ENCODE data around the gene NFASC. TPM values are rescaled to one million over a fixed set of nuclear protein-coding genes. Genes with fewer than 3 reads are reported as not detected.

NFASC gene
- total and polyA plus RNA-seq, 2 experiments from 2014 or later, result 0.75 to 2.2 TPM

GRCh38 chr1:204846546-204846945, 24.1 kb upstream of the NFASC start:
- WGBS (ENCODE audit: low lambda C conversion rate, missing lambda C conversion rate), result 90% methylated on average over 3 of the region's 3 CpGs

DNA sequence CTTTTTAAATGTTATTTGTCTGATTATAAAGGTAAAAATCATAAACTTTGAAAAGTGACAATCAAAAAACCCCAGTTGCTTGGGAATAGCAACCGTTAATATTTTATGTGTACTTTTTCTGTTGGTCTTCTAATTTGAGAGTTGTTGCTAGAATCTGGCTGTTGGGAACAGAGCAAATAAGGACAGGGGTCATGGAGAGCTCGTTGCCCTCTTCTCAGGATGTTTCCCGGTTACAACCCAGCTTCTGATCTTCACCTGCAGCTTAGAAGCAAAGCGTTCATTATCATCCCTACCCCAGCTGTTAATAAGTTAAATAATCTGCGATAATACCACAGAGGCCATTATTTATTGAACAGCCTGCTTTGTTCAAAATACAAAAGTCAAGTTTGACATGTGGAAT, 22.1 kb upstream of the NFASC start:
- Histone ChIP-seq H3K4me1 (ENCODE audit: insufficient read depth) (no peaks in the 10 kb centered on the region), H3K27me3 (no peaks in the 10 kb centered on the region), H4K20me1 (ENCODE audit: insufficient read depth, poor library complexity, severe bottlenecking) (no peaks in the 10 kb centered on the region), H3K4me2 (no peak overlapping the region), H2AFZ (no peak overlapping the region), H3K27ac (no peak overlapping the region), H3K79me2 (no peaks in the 10 kb centered on the region), H3K9me2 (replicated peaks; ENCODE audit: insufficient read depth) (no peaks in the 10 kb centered on the region), H3K9me3 (ENCODE audit: low read depth) (no peaks in the 10 kb centered on the region), H3K4me3 (no peak overlapping the region), H3K36me3 (replicated peaks; ENCODE audit: insufficient read depth, low read depth) (no peaks in the 10 kb centered on the region)
- WGBS (ENCODE audit: low lambda C conversion rate, missing lambda C conversion rate), result 71% methylated on average over 5 of the region's 5 CpGs
- no peak for DNase-seq (ENCODE audit: low spot score)
- TF ChIP-seq CTCF (IDR thresholded peaks at IDR 0.05; ENCODE audit: poor library complexity) (no peak), EZH2 (IDR thresholded peaks at IDR 0.05; ENCODE audit: borderline replicate concordance) (no peak), EZH2phosphoT487 (IDR thresholded peaks at IDR 0.05; ENCODE audit: low read depth, severe bottlenecking, unreplicated experiment) (no peak)

More at GRCh38 chr1:204846546-204846945, 24.1 kb upstream of the NFASC start:
- Histone ChIP-seq H2AFZ (no peak overlapping the region), H4K20me1 (ENCODE audit: insufficient read depth, poor library complexity, severe bottlenecking) (no peaks in the 10 kb centered on the region), H3K27me3 (no peaks in the 10 kb centered on the region), H3K79me2 (no peaks in the 10 kb centered on the region), H3K4me2 (no peak overlapping the region), H3K9me2 (replicated peaks; ENCODE audit: insufficient read depth) (no peaks in the 10 kb centered on the region), H3K36me3 (replicated peaks; ENCODE audit: insufficient read depth, low read depth) (no peaks in the 10 kb centered on the region), H3K4me3 (no peak overlapping the region), H3K4me1 (ENCODE audit: insufficient read depth) (peaks cover 7% of the 10 kb centered on the region), H3K27ac (no peak overlapping the region), H3K9me3 (ENCODE audit: low read depth) (no peaks in the 10 kb centered on the region)
- no peak for TF ChIP-seq EZH2phosphoT487 (IDR thresholded peaks at IDR 0.05; ENCODE audit: low read depth, severe bottlenecking, unreplicated experiment)
- no peak for TF ChIP-seq EZH2 (IDR thresholded peaks at IDR 0.05; ENCODE audit: borderline replicate concordance)
- no peak for TF ChIP-seq CTCF (IDR thresholded peaks at IDR 0.05; ENCODE audit: poor library complexity)
- DNase-seq (ENCODE audit: low spot score), result no peak

GRCh38 chr1:204852854-204853253, 17.8 kb upstream of the NFASC start:
- H3K79me2 ChIP-seq, result no peaks in the 10 kb centered on the region
- no peaks in the 10 kb centered on the region for H4K20me1 ChIP-seq (ENCODE audit: insufficient read depth, poor library complexity, severe bottlenecking)
- no peak overlapping the region for H3K4me3 ChIP-seq
- no peak for TF ChIP-seq CTCF (IDR thresholded peaks at IDR 0.05; ENCODE audit: poor library complexity)
- H3K9me2 ChIP-seq (replicated peaks; ENCODE audit: insufficient read depth), result no peaks in the 10 kb centered on the region
- H3K4me2 ChIP-seq, result no peak overlapping the region
- 77% methylated on average over 2 of the region's 2 CpGs for WGBS (ENCODE audit: low lambda C conversion rate, missing lambda C conversion rate)
- no peak for DNase-seq (ENCODE audit: low spot score)
- H3K4me1 ChIP-seq (ENCODE audit: insufficient read depth), result no peaks in the 10 kb centered on the region
- H2AFZ ChIP-seq, result no peak overlapping the region
- H3K36me3 ChIP-seq (replicated peaks; ENCODE audit: insufficient read depth, low read depth), result no peaks in the 10 kb centered on the region
- H3K27me3 ChIP-seq, result no peaks in the 10 kb centered on the region
- H3K9me3 ChIP-seq (ENCODE audit: low read depth), result no peaks in the 10 kb centered on the region
- no peak overlapping the region for H3K27ac ChIP-seq

- H3K4me1 ChIP-seq (ENCODE audit: insufficient read depth), result no peaks in the 10 kb centered on the region
- H4K20me1 ChIP-seq (ENCODE audit: insufficient read depth, poor library complexity, severe bottlenecking), result no peaks in the 10 kb centered on the region
- H3K79me2 ChIP-seq, result no peaks in the 10 kb centered on the region
- no peak overlapping the region for H2AFZ ChIP-seq
- no peak for TF ChIP-seq EZH2 (IDR thresholded peaks at IDR 0.05; ENCODE audit: borderline replicate concordance)
- no peak for TF ChIP-seq CTCF (IDR thresholded peaks at IDR 0.05; ENCODE audit: poor library complexity)
- no peak for TF ChIP-seq EZH2phosphoT487 (IDR thresholded peaks at IDR 0.05; ENCODE audit: low read depth, severe bottlenecking, unreplicated experiment)
- no peaks in the 10 kb centered on the region for H3K36me3 ChIP-seq (replicated peaks; ENCODE audit: insufficient read depth, low read depth)
- H3K4me2 ChIP-seq, result no peak overlapping the region
- H3K4me3 ChIP-seq, result no peak overlapping the region
- WGBS (ENCODE audit: low lambda C conversion rate, missing lambda C conversion rate), result 91% methylated on average over 1 of the region's 1 CpG
- H3K9me2 ChIP-seq (replicated peaks; ENCODE audit: insufficient read depth), result no peaks in the 10 kb centered on the region
- H3K9me3 ChIP-seq (ENCODE audit: low read depth), result no peaks in the 10 kb centered on the region
- no peaks in the 10 kb centered on the region for H3K27me3 ChIP-seq
- no peak overlapping the region for H3K27ac ChIP-seq
- no peak for DNase-seq (ENCODE audit: low spot score)
Measured at GRCh38 chr1:204853436-204853835, 17.2 kb upstream of the NFASC start.

Measured in hepatocyte (in vitro differentiated cells).